Brain microvascular endothelial cell (primary cell): ENCODE measurements around the gene PTCHD4.
A peak's percentile ranks its signal among the peaks of the same experiment; 100 is the strongest.

Experiments used
- DNase-seq: peaks from one replicate; pipeline ENCODE4 v3.0.0-alpha.2; 2020
- H3K27ac ChIP-seq: fragments of 250-450 bp; sonication (Bioruptor Pico); 2 replicates; pipeline ENCODE4 v1.5.1; 2020; ENCODE audit warnings: mild to moderate bottlenecking, moderate library complexity
- H3K27me3 ChIP-seq: fragments of 250-450 bp; sonication (Bioruptor Pico); replicated peaks from 2 replicates; pipeline ENCODE4 v1.5.1; 2020; ENCODE audit warnings: mild to moderate bottlenecking
- H3K36me3 ChIP-seq: fragments of 250-450 bp; sonication (Bioruptor Pico); replicated peaks from 2 replicates; pipeline ENCODE4 v1.5.1; 2020; ENCODE audit warnings: mild to moderate bottlenecking
- H3K4me3 ChIP-seq: 2 replicates; pipeline ENCODE4 v1.5.1; 2011; ENCODE audit warnings: low read depth, mild to moderate bottlenecking, control low read depth, low read length, moderate library complexity
- CTCF ChIP-seq: IDR thresholded peaks from 2 replicates; pipeline ENCODE4 v1.5.1; 2011; ENCODE audit warnings: low read depth, mild to moderate bottlenecking, moderate library complexity, low read length, control low read depth, inconsistent platforms; ENCODE audit errors: missing control alignments
- in situ Hi-C: cut with HindIII; loops from 2 replicates; pipeline ENCODE4 v1.10.0; 2017; ENCODE audit warnings: low sequenced_read_pairs, low pct_ligation_motif_present

PTCHD4 gene

GRCh38 chr6:48069280-48069679 lies 41.7 kb downstream of the PTCHD4 start:
- H3K4me3 ChIP-seq: no peak overlapping the region

GRCh38 chr6:48068278-48069251 lies 42.4 kb downstream of the PTCHD4 start:
- Histone ChIP-seq H3K27ac (no peak overlapping the region), H3K4me3 (peak overlapping the region; percentile 31), H3K36me3 (no peaks in the 10 kb centered on the region), H3K27me3 (peaks cover 6% of the 10 kb centered on the region)
- no peak for TF ChIP-seq CTCF
- DNase-seq: no peak
- in situ Hi-C loops: no loop called here

More at GRCh38 chr6:48069280-48069679, 41.7 kb downstream of the PTCHD4 start:
- H3K27me3 ChIP-seq: peaks cover 6% of the 10 kb centered on the region
- no peaks in the 10 kb centered on the region for H3K36me3 ChIP-seq
- no peak for DNase-seq
- in situ Hi-C loops: no loop called here
- TF ChIP-seq CTCF: no peak
- no peak overlapping the region for H3K27ac ChIP-seq

DNA sequence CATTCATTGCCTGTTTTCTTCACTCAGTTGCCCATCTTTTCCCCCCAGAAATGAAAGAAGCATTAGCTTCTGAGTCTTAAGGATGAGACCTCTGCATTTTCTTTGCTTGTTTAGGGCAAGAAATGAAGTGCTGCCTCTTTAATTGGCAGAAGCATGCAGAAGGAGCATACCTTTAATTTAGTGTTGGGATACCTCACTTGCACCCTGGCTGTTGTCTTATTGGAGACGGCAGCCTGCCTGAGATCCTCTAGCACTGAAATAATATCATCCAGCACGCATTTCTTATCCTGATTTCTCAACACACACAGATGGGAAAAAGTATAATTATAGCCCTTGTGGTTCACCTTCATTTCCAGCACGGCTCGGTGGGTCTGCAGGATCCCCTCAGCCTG lies 43.1 kb downstream of the PTCHD4 start:
- H3K36me3 ChIP-seq: no peaks in the 10 kb centered on the region
- H3K4me3 ChIP-seq: no peak overlapping the region
- H3K27me3 ChIP-seq: peaks cover 6% of the 10 kb centered on the region
- in situ Hi-C loops: no loop called here
- TF ChIP-seq CTCF: no peak
- H3K27ac ChIP-seq: no peak overlapping the region
- no peak for DNase-seq

DNA sequence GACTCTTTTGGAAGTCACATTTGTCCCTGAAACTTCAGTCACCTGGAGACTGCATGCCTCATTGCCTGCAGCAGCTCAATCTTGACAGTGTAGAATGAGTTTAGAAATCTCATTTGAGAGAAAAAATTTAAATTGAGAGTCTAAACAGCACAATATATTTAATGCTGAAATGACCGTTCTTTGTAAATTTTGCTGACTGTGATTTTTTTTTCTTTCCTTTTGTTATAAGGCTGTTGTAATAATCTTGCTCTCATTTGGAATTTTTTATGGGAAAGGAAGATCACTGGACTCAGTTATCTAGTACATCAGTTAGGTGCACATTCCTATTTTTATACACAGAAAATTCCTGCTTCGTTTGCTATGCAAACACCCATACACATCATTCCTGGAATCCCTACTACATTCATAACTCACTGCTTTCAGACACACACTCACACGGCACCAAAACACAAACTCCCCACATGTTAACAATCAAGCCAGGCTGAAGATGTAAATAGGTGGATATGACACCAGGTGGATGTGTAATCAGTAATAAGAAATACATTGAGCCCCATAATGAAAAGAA lies 43.8 kb downstream of the PTCHD4 start:
- Histone ChIP-seq H3K4me3 (no peak overlapping the region), H3K36me3 (no peaks in the 10 kb centered on the region), H3K27me3 (peaks cover 6% of the 10 kb centered on the region), H3K27ac (no peak overlapping the region)
- in situ Hi-C loops: no loop called here
- no peak for TF ChIP-seq CTCF
- no peak for DNase-seq

GRCh38 chr6:48061265-48061990 lies 49.6 kb downstream of the PTCHD4 start:
- H3K27ac ChIP-seq: no peak overlapping the region
- DNase-seq: no peak

More at GRCh38 chr6:48061265-48061990, 49.6 kb downstream of the PTCHD4 start:
- Histone ChIP-seq H3K27me3 (no peaks in the 10 kb centered on the region), H3K4me3 (no peak overlapping the region), H3K36me3 (no peaks in the 10 kb centered on the region)
- in situ Hi-C loops: no loop called here
- no peak for TF ChIP-seq CTCF
